ENCODE data around the gene TECPR2.

The TECPR2 gene

GRCh38 chr14:102507081-102507856 is 144.5 kb downstream of the TECPR2 start:
- TF ChIP-seq SIN3A (IDR thresholded peaks at IDR 0.05; ENCODE audit: borderline replicate concordance, insufficient read depth, low read length), result no peak
- TF ChIP-seq, protein P1, sequence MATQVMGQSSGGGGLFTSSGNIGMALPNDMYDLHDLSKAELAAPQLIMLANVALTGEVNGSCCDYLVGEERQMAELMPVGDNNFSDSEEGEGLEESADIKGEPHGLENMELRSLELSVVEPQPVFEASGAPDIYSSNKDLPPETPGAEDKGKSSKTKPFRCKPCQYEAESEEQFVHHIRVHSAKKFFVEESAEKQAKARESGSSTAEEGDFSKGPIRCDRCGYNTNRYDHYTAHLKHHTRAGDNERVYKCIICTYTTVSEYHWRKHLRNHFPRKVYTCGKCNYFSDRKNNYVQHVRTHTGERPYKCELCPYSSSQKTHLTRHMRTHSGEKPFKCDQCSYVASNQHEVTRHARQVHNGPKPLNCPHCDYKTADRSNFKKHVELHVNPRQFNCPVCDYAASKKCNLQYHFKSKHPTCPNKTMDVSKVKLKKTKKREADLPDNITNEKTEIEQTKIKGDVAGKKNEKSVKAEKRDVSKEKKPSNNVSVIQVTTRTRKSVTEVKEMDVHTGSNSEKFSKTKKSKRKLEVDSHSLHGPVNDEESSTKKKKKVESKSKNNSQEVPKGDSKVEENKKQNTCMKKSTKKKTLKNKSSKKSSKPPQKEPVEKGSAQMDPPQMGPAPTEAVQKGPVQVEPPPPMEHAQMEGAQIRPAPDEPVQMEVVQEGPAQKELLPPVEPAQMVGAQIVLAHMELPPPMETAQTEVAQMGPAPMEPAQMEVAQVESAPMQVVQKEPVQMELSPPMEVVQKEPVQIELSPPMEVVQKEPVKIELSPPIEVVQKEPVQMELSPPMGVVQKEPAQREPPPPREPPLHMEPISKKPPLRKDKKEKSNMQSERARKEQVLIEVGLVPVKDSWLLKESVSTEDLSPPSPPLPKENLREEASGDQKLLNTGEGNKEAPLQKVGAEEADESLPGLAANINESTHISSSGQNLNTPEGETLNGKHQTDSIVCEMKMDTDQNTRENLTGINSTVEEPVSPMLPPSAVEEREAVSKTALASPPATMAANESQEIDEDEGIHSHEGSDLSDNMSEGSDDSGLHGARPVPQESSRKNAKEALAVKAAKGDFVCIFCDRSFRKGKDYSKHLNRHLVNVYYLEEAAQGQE (IDR thresholded peaks at IDR 0.05; ENCODE audit: insufficient read depth in 1 of 2, low read depth in 2 of 2, low read length in 2 of 2), result no peak
- no peak for TF ChIP-seq TAF1 (IDR thresholded peaks at IDR 0.05; ENCODE audit: borderline replicate concordance, insufficient read depth, low read length)
- TF ChIP-seq FOXP2 (optimal IDR thresholded peaks at IDR 0.05; ENCODE audit: borderline replicate concordance, extremely low read depth, extremely low read length, insufficient read depth), result no peak
- no peak for TF ChIP-seq POLR2AphosphoS5 (IDR thresholded peaks at IDR 0.05; ENCODE audit: low read depth, low read length)

DNA sequence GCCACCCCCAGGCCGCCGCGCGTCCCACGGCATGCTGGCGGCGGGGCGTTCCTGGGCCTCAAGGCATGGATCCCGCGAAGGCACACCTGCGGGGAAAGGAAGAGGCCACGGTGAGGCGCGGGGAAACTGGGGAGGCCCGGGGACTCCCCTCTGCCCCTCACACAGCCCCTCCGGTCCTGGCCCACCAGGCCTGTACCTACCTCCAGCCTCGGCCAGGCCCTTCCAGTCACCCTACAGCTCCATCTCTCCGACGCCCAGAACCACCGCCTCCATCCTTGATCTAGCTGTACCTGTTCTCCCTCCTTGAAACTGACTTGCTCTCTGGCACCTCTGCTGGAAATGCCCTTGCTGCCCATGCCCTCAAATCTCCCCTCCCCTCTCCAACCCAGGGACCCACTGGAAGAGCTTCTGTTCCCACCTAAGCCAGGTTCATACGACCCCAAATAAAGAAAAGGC is 145.1 kb downstream of the TECPR2 start:
- TF ChIP-seq, protein P1 (IDR thresholded peaks at IDR 0.05; ENCODE audit: insufficient read depth in 1 of 2, low read depth in 2 of 2, low read length in 2 of 2), result no peak
- TF ChIP-seq POLR2AphosphoS5 (IDR thresholded peaks at IDR 0.05; ENCODE audit: low read depth, low read length) (no peak), FOXP2 (optimal IDR thresholded peaks at IDR 0.05; ENCODE audit: borderline replicate concordance, extremely low read depth, extremely low read length, insufficient read depth) (no peak), TAF1 (IDR thresholded peaks at IDR 0.05; ENCODE audit: borderline replicate concordance, insufficient read depth, low read length) (no peak), SIN3A (IDR thresholded peaks at IDR 0.05; ENCODE audit: borderline replicate concordance, insufficient read depth, low read length) (no peak)

DNA sequence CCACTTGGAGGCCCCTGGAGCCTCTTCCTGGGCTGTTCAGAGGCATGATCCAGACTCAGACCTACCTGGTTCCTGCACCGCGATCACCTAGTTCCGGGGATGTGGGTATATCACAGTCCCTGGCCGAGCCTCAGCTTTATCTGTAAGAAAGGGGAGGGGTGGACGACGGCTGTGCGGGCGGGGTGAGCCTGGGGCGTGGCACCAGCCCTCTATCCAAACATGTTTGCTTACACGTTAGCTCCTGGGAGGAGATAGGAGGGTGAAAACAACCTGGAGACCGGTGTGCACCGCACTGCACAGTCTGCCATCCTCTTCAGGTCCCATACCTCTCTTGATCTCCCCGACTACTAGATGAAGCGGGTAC is 145.7 kb downstream of the TECPR2 start:
- TF ChIP-seq SIN3A (IDR thresholded peaks at IDR 0.05; ENCODE audit: borderline replicate concordance, insufficient read depth, low read length) (no peak), FOXP2 (optimal IDR thresholded peaks at IDR 0.05; ENCODE audit: borderline replicate concordance, extremely low read depth, extremely low read length, insufficient read depth) (no peak), POLR2AphosphoS5 (IDR thresholded peaks at IDR 0.05; ENCODE audit: low read depth, low read length) (no peak), TAF1 (IDR thresholded peaks at IDR 0.05; ENCODE audit: borderline replicate concordance, insufficient read depth, low read length) (no peak)
- TF ChIP-seq, protein P1 (IDR thresholded peaks at IDR 0.05; ENCODE audit: insufficient read depth in 1 of 2, low read depth in 2 of 2, low read length in 2 of 2), result no peak

DNA sequence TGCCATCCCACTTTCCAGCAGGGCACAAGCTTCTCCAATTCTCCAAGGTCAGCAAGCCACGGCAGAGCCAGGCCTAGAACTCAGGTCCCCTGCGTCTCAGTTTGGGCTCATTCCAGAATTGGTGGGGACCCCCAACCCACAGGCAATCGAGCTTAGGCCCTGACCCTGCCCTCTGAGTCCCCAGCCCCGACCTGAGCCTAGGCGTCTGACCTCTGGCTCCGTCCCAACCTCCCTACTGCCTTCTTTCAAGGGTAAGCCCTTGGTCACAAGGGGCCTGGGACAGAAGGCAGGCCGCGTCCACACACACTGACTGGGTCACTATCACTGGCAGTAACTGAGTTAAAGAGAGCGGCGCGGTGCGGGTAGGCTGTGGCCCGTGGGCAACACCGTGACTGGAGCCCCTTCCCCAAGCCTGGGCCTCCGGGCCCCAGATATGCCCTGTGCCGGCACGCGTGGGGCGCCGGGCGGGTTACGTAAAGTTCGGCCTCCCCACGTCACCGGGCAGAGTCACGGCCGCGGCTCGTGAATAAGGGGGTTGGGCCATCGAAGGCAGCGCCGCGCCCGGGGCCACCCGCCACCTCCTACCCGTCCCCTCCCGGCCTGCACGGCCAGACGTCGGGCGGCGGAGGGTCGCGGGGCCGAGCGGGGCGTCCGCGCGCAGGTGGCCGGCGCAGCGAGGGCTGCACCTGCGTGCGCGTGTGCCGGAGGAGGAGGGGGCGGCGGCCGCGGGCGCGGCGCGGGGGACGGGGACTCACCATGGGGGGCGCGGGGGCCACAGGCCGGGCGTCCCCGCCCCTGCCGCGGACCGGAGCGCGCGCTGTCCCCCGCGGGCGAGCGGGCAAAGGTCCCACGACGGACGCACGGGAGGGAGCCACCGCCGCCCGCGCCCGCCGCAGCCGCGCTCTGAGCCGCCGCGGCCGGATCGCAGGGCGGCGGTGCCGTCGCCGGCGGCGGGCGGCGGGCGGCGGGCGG is 146.3 kb downstream of the TECPR2 start:
- TF ChIP-seq POLR2AphosphoS5 (IDR thresholded peaks at IDR 0.05; ENCODE audit: low read depth, low read length) (no peak), SIN3A (IDR thresholded peaks at IDR 0.05; ENCODE audit: borderline replicate concordance, insufficient read depth, low read length) (no peak), TAF1 (IDR thresholded peaks at IDR 0.05; ENCODE audit: borderline replicate concordance, insufficient read depth, low read length) (no peak), FOXP2 (optimal IDR thresholded peaks at IDR 0.05; ENCODE audit: borderline replicate concordance, extremely low read depth, extremely low read length, insufficient read depth) (no peak)
- TF ChIP-seq, protein P1 (IDR thresholded peaks at IDR 0.05; ENCODE audit: insufficient read depth in 1 of 2, low read depth in 2 of 2, low read length in 2 of 2), result no peak
